ENCODE measurements around the gene DDX47.

Gene DDX47

GRCh38 chr12:12877153-12877768, 64.1 kb downstream of the DDX47 start:
- no peak overlapping the region for H3K9ac ChIP-seq (ENCODE audit: low read depth, low read length, poor library complexity, severe bottlenecking)
- no peaks in the 10 kb centered on the region for H3K9me3 ChIP-seq (ENCODE audit: insufficient read depth, low read depth, low read length)
- no peaks in the 10 kb centered on the region for H3K36me3 ChIP-seq (ENCODE audit: insufficient read depth, low read length)
- H3K27me3 ChIP-seq (ENCODE audit: insufficient read depth, low read length, poor library complexity, severe bottlenecking): no peaks in the 10 kb centered on the region
- TF ChIP-seq CTCF (conservative IDR thresholded peaks at IDR 0.05; ENCODE audit: low read length): no peak
- no peak for TF ChIP-seq EZH2phosphoT487 (IDR thresholded peaks at IDR 0.05; ENCODE audit: borderline replicate concordance)
- no peak overlapping the region for H3K4me3 ChIP-seq (ENCODE audit: low read length, poor library complexity, severe bottlenecking)
- H4K20me1 ChIP-seq (ENCODE audit: insufficient read depth, low read length, poor library complexity, severe bottlenecking): no peaks in the 10 kb centered on the region
- H3K4me1 ChIP-seq (ENCODE audit: insufficient read depth, low read length, poor library complexity, severe bottlenecking): no peaks in the 10 kb centered on the region
- no peaks in the 10 kb centered on the region for H3K79me2 ChIP-seq (ENCODE audit: insufficient read depth, low read length)
- no peaks in the 10 kb centered on the region for H3K9me2 ChIP-seq (replicated peaks; ENCODE audit: low read depth, low read length)
- H2AFZ ChIP-seq (ENCODE audit: low read length): no peak overlapping the region
- H3K4me2 ChIP-seq (ENCODE audit: low read depth, low read length, poor library complexity, severe bottlenecking): no peak overlapping the region
- no peaks in the 10 kb centered on the region for H3F3A ChIP-seq (ENCODE audit: low read depth)

DNA sequence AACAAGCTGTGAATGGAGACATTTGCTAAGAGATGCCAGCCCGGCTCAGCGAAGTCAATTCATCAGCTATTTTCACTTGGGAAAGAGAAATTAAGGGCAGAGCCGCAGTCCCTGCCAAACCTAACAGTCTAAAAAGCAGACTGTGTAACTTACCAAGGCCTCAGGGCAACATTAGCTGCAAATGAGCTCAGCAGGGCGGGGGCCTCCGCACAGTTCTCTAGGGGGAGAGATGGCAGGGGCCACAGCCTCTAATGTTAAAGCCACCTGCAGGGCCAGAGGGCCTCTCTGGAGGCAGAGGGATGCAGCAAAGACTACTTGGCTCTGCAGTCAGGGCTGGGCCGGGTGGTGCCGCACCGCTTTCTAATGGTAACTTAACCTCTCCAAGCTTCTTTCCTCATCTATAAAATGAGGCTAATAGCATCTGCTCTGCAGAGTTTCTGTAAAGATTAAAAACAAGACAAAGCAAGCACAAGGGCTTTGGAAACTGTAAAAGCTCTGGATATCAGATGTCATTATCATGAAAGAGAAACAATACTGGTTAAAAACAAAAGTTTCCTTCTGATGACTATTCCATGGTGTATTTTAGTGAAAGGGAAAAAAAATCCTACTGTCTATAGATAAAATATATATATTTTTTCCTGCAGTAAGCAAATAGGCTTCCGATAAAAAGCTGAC, 64.8 kb downstream of the DDX47 start:
- no peaks in the 10 kb centered on the region for H3F3A ChIP-seq (ENCODE audit: low read depth)
- no peak overlapping the region for H3K4me2 ChIP-seq (ENCODE audit: low read depth, low read length, poor library complexity, severe bottlenecking)
- no peaks in the 10 kb centered on the region for H3K27me3 ChIP-seq (ENCODE audit: insufficient read depth, low read length, poor library complexity, severe bottlenecking)
- no peak overlapping the region for H2AFZ ChIP-seq (ENCODE audit: low read length)
- H3K79me2 ChIP-seq (ENCODE audit: insufficient read depth, low read length): no peaks in the 10 kb centered on the region
- no peaks in the 10 kb centered on the region for H3K9me2 ChIP-seq (replicated peaks; ENCODE audit: low read depth, low read length)
- no peaks in the 10 kb centered on the region for H3K9me3 ChIP-seq (ENCODE audit: insufficient read depth, low read depth, low read length)
- H3K4me1 ChIP-seq (ENCODE audit: insufficient read depth, low read length, poor library complexity, severe bottlenecking): no peaks in the 10 kb centered on the region
- TF ChIP-seq CTCF (conservative IDR thresholded peaks at IDR 0.05; ENCODE audit: low read length) (no peak), EZH2phosphoT487 (IDR thresholded peaks at IDR 0.05; ENCODE audit: borderline replicate concordance) (no peak)
- H3K4me3 ChIP-seq (ENCODE audit: low read length, poor library complexity, severe bottlenecking): no peak overlapping the region
- no peaks in the 10 kb centered on the region for H4K20me1 ChIP-seq (ENCODE audit: insufficient read depth, low read length, poor library complexity, severe bottlenecking)
- H3K36me3 ChIP-seq (ENCODE audit: insufficient read depth, low read length): no peaks in the 10 kb centered on the region
- H3K9ac ChIP-seq (ENCODE audit: low read depth, low read length, poor library complexity, severe bottlenecking): no peak overlapping the region
